22Rv1 (cell line): ENCODE results near the gene DCAF17.

Source experiments
- H3K27ac ChIP-seq: fragments of 450-650 bp; 2 replicates; pipeline ENCODE4 v1.5.1; 2017
- ZFX ChIP-seq: fragments of 450-650 bp; IDR thresholded peaks from 2 replicates; pipeline ENCODE4 v1.6.1; 2017; ENCODE audit warnings: antibody characterized with exemption, borderline replicate concordance
- TF ChIP-seq, protein P1 (sequence below): fragments of 450-650 bp; IDR thresholded peaks from 2 replicates; pipeline ENCODE4 v1.5.1; 2017; ENCODE audit warnings: mild to moderate bottlenecking

DCAF17 gene, protein sequence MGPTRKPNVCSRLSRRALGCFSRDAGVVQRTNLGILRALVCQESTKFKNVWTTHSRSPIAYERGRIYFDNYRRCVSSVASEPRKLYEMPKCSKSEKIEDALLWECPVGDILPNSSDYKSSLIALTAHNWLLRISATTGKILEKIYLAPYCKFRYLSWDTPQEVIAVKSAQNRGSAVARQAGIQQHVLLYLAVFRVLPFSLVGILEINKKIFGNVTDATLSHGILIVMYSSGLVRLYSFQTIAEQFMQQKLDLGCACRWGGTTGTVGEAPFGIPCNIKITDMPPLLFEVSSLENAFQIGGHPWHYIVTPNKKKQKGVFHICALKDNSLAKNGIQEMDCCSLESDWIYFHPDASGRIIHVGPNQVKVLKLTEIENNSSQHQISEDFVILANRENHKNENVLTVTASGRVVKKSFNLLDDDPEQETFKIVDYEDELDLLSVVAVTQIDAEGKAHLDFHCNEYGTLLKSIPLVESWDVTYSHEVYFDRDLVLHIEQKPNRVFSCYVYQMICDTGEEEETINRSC

DNA sequence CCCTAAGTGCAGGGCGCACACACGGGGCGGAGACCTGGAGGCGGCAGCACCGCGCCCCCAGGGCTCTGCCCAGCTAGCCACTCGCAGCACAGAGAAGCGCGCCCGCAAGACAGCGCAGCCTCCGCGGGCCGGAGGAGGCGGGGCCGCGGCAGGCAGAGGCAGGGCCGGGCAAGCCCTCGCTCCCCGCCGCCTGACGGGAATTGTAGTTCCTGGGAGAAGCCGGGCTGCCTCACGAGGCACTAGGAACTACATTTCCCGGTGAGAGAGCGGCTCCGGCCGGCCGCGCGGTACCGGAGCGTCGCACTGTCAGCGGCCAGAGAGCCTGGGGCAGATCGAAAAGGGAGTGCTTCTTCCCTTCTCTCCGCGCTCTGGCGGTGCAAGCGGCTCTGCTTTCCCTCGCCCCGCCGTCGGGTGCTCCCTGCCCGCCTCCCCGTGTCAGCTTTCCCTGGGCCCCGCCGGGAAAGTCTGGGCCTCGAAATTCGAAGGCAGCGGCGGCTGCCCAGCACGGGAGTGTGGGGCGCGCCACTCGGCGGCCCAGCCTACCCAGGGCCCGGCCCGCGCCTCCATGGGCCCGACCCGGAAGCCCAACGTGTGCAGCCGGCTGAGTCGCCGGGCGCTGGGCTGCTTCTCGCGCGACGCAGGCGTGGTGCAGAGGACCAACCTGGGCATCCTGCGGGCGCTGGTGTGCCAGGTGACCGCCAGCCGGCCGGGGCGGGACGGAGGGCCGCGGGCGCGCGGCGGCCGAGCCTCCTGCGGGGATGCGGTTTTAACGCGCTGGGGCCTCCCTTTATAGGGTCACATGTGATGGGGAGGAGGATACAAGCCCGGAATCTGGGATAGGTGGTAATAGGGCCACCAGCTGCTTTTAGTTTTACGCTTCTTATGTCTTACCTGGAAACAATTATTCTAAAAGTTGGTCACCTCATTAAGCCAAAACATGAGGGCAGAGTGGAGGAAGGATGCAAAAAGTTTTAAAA, at the start of gene DCAF17:
TSS of gene DCAF17 (plus strand) at position 214 of the 977 bp plus-strand sequence. CDS start at position 566, 352 bp downstream.
- peak within 1 kb of the TSS; percentile 95 for H3K27ac ChIP-seq
- TF ChIP-seq ZFX, result no peak
- TF ChIP-seq, protein P1, sequence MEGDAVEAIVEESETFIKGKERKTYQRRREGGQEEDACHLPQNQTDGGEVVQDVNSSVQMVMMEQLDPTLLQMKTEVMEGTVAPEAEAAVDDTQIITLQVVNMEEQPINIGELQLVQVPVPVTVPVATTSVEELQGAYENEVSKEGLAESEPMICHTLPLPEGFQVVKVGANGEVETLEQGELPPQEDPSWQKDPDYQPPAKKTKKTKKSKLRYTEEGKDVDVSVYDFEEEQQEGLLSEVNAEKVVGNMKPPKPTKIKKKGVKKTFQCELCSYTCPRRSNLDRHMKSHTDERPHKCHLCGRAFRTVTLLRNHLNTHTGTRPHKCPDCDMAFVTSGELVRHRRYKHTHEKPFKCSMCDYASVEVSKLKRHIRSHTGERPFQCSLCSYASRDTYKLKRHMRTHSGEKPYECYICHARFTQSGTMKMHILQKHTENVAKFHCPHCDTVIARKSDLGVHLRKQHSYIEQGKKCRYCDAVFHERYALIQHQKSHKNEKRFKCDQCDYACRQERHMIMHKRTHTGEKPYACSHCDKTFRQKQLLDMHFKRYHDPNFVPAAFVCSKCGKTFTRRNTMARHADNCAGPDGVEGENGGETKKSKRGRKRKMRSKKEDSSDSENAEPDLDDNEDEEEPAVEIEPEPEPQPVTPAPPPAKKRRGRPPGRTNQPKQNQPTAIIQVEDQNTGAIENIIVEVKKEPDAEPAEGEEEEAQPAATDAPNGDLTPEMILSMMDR, result peak; percentile 15; the same call in 1 of the 2 replicates

DNA sequence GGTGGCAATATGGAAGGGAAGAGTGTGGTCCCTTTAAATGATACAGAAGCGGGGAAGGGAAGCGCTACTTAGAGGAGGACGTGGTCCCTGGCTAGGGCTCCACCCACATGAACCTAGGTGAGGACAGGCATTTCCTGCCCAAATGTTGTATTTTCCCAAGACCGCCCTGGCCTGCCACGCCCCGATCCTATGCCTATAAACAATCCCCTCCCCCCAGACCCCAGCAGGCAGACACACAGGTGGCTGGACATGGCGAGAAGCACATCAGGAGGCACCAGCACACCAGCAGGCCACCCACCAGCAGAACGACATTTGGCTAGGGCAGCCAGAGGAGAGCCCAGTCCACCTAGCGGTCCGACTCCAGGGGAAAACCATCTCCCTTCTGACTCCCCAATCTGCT, 47.4 kb upstream of the DCAF17 start:
- TF ChIP-seq, protein P1, result no peak
- no peak for TF ChIP-seq ZFX
- no peak overlapping the region for H3K27ac ChIP-seq

DNA sequence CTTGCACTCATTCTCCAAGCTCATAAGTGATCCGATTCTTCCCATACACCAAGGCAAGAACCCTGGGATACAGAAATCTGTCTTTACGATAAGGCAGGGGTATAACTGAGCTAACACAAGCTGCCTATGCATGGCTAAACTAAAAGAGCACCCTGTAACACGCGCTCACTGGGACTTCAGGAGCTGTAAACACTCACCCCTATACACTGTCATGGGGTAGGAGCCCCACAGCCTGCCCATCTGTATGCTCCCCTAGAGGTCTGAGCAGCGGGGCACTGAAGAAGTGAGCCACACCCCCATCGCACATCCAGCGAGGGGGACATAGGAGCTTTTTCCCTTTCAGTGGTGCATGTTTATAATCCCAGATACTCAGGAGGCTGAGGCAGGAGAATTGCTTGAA, 47.0 kb upstream of the DCAF17 start:
- TF ChIP-seq ZFX, result no peak
- TF ChIP-seq, protein P1, result no peak
- H3K27ac ChIP-seq, result no peak overlapping the region

DNA sequence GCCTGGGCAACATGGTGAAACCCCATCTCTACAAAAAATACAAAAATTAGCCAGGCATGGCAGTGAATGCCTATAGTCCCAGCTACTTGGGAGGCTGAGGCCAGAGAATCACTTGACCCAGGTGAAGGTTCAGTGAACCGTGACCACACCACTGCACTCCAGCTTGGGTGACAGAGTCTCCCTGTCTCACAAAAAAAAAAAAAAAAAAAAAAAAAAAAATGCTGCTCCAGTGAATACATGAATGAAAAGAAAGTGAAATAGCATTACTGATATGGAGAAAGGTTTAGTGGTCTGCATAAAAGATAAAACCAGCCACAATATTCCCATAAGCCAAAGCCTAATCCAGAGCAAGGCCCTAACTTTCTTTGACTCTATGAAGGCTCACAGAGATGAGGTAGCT, 44.7 kb upstream of the DCAF17 start:
- TF ChIP-seq, protein P1, result no peak
- TF ChIP-seq ZFX, result no peak
- no peak overlapping the region for H3K27ac ChIP-seq

DNA sequence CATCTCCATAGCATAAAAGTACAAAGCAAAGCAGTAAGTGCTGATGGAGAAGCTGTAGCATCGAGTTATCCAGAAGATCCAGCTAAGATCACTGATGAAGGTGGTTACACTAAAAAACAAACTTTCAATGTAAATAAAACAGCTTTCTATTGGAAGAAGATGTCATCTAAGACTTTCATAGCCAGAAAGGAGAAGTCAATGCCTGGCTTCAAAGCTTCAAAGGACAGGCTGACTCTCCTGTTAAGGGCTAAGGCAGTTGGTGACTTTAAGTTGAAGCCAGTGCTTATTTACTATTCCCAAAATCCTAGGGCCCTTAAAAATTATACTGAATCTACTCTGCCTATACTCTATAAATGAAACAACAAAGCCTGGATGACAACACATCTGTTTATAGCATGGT, 44.2 kb upstream of the DCAF17 start:
- H3K27ac ChIP-seq, result no peak overlapping the region
- TF ChIP-seq ZFX, result no peak
- TF ChIP-seq, protein P1, result no peak

DNA sequence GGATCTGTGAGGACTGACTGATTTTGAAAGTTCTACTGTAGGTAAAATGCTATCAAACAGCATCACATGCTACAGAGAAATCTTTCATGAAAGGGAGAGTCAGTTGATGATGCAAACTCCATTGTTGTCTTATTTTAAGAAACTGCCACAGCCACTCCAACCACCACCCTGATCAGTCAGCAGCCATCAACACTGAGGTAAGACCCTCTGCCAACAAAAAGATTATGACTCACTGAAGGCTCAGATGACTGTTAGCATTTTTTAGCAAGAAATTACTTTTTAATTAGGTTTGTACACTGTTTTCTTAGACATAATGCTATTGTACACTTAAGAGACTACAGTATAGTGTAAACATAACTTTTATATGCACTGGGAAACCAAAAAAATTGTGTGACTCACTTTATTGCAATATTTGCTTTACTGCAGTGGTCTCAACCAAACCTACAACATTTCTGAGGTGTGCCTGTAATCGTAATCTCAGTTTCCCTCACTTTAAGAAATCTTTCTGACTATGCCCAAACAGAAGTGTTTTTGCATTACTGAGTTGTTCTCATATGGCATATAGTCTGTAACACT, 43.0 kb upstream of the DCAF17 start:
- TF ChIP-seq, protein P1, result no peak
- no peak for TF ChIP-seq ZFX
- H3K27ac ChIP-seq, result no peak overlapping the region
